Cardiac fibroblast (primary cell): ENCODE measurements around the gene ATOH8.
A peak's percentile ranks its signal among the peaks of the same experiment; 100 is the strongest.
"Not testable (repeated sequence)": the region's sequence is repeated elsewhere in the genome, so short reads cannot be mapped to it uniquely, and the experiment has no call there.

Source experiments
- DNase-seq, 2 donors: peaks; one replicate each; pipeline versions ENCODE4 v3.0.0 to v3.0.0-alpha.2; 2010; ENCODE audit warnings: low read depth in 2 of 2
- H3K4me3 ChIP-seq, 2 donors: replicated peaks in 1 of 2; 1 replicate in 1 of 2; 2 replicates in 1 of 2; pipeline ENCODE4 v1.5.1; 2011; ENCODE audit warnings: low read depth in 2 of 2, low read length in 2 of 2, mild to moderate bottlenecking in 2 of 2, moderate library complexity in 1 of 2
- CTCF ChIP-seq: IDR thresholded peaks from one replicate; pipeline ENCODE4 v1.5.1; 2011; ENCODE audit warnings: low read depth, mild to moderate bottlenecking, low read length, inconsistent platforms

Gene ATOH8

GRCh38 chr2:85827879-85828569 is 74.2 kb downstream of the ATOH8 start:
- no peak for TF ChIP-seq CTCF
- no peak for DNase-seq
- no peak overlapping the region for H3K4me3 ChIP-seq

- no peak overlapping the region for H3K4me3 ChIP-seq
- no peak for TF ChIP-seq CTCF
- no peak for DNase-seq
Measured at GRCh38 chr2:85828725-85829124, 74.9 kb downstream of the ATOH8 start.

- DNase-seq, H3K4me3 ChIP-seq: not testable (repeated sequence)
Measured at GRCh38 chr2:85829394-85829793, 75.6 kb downstream of the ATOH8 start.

- H3K4me3 ChIP-seq = no peak overlapping the region
- peak; percentile 9 for TF ChIP-seq CTCF
- peak in 1 of 2 donors; percentile 11 for DNase-seq
Measured at GRCh38 chr2:85830645-85831044, 76.9 kb downstream of the ATOH8 start.

GRCh38 chr2:85831735-85832134 is 77.9 kb downstream of the ATOH8 start:
- no peak for TF ChIP-seq CTCF
- H3K4me3 ChIP-seq = no peak overlapping the region

GRCh38 chr2:85834466-85834865 is 80.7 kb downstream of the ATOH8 start:
- H3K4me3 ChIP-seq = no peak overlapping the region
- TF ChIP-seq CTCF = no peak
- peak in 1 of 2 donors; percentile 12 for DNase-seq

More at GRCh38 chr2:85831735-85832134, 77.9 kb downstream of the ATOH8 start:
- DNase-seq = no peak
